ENCODE results near the gene BPIFA1. TPM values are rescaled to one million over a fixed set of nuclear protein-coding genes. Genes with fewer than 3 reads are reported as not detected.

Gene BPIFA1
- polyA plus RNA-seq, 4 donors, result not detected

DNA sequence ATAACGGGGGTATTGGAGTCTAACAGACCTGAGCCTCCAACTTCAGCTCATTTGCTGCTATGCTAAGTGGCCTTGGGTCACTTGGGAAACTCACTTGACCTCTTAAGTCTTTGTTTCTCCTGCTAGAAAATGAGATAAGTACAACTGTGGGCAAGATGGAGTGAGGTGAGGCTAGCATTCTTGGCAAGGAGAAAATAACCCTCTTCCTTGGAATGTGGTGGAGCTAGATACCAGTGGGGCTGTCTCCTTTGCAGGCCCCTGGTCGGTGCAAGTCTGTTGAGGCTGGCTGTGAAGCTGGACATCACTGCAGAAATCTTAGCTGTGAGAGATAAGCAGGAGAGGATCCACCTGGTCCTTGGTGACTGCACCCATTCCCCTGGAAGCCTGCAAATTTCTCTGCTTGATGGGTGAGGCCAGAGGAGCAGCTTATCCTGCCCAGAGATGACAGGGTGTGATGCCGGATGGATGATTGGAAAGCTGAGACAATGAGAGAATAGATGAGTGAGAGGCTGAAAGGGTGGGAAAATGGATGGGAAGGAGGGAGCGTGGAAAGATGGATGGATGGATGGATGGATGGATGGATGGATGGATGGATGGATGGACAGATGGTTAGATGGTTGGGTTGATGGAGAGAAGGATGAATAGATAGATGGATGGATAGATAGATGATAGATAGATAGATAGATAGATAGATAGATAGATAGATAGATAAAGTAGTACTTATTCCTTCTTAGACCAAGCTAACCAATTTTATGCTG is 4.4 kb downstream of the BPIFA1 start:
- DNase-seq (ENCODE audit: low read depth in 4 of 4, low spot score in 3 of 4), result no peak

DNA sequence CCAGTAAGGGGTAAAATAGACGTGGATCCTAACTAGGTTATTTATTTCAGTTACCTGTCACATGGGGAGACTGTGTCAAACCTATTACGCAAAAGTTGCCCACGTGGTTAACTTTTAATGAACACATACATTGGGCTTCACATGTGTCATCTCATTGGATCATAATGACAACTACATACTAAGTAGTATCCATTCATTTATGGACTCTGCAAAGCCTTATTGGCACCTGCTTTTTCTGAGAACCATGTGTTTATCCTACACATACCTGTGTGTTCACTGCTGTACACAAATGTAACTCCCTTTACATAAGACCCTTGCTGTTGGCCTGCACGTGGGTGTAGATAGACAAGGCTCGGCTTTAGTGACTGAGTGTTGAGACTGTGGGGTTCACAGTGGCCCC is 5.1 kb downstream of the BPIFA1 start:
- no peak for DNase-seq (ENCODE audit: low read depth in 4 of 4, low spot score in 3 of 4)

DNA sequence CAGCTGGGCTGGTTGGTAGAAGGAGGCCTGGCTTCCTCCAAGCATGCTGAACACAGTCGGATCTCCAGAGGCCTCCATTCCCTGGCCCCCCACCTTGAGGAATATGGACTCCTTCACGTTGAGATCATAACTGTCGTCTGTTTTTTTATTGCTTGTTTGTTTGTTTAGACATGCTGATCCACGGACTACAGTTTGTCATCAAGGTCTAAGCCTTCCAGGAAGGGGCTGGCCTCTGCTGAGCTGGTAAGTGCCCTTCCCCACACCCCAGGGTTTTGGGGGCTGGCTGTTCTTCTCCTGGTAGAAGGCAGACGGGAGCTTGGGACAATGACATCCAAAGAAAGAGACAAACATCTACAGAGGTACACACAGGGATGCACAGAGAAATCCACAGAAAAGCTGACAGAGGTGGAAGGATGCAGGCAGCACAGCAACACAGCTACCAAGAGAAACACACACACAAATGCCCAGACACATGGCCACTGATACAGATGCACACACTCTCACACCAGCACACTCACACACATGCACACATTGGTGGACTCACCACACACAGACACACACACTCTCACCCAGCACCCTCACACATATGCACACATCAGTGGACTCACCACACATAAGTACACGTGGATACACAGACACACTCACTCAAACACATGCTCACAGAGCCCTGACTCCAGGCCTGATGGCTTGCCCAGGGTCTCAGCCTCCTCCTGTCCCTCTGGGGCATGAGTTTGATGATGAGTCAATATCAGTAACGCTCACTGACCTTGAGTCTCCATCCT is 6.7 kb downstream of the BPIFA1 start:
- DNase-seq (ENCODE audit: low read depth in 4 of 4, low spot score in 3 of 4), result no peak

DNA sequence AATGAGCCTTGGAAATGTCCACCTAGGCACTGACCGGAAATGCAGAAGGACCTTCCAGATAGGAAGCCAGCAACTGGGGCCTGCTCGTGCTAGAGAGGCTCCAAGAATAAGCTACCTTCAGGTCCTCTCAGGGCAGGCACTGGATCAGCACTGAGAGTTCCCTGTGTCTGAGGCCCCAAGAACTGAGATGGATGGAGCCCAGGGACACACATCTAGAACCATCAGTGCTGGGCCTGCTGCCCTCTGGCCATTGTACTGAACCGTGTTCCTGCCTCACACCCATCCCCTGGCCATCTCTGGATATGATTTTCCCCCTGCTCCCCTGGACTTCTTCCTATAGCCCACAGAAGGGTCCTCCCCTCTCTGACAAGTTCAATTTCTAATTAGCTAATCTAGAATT is 10.3 kb downstream of the BPIFA1 start:
- no peak for DNase-seq (ENCODE audit: low read depth in 4 of 4, low spot score in 3 of 4)

DNA sequence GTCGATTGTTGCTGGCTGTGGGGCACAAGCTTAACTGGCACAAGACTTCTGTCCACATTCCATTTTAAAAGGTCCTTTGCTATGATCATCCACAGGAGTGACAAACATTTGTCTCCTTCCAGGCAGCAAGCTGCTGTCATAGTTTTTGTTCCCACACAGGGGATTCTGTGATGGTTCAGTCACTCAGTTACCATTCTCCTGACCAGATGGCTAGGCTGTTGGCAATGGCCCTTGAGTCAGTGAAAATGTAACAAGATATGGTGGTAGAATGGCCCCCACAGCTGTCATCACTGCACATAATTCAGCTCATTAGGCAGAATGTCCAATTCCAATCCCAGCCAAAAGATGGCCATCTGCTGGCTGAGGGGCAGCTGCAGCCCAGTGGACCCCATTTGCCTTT is 13.7 kb downstream of the BPIFA1 start:
- DNase-seq (ENCODE audit: low read depth in 4 of 4, low spot score in 3 of 4), result no peak

DNA sequence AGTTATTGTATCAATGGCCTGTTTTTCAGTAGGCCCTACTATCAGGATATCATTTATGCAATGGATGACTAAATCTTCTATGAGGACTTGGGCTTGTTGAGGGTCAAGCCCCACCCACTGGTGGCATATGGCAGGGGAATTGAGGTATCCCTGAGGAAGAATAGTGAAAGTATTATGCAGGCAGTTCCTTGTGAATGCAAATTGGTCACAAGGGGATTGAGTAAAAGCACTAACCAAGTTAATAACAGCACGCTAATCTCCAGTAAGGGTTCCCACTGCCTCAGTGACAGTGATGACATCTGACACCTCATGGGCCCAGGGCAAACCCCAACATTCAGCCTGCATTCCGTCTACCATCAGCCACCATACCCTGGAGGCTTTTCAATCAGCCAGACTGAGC is 14.9 kb downstream of the BPIFA1 start:
- DNase-seq (ENCODE audit: low read depth in 4 of 4, low spot score in 3 of 4), result no peak

DNA sequence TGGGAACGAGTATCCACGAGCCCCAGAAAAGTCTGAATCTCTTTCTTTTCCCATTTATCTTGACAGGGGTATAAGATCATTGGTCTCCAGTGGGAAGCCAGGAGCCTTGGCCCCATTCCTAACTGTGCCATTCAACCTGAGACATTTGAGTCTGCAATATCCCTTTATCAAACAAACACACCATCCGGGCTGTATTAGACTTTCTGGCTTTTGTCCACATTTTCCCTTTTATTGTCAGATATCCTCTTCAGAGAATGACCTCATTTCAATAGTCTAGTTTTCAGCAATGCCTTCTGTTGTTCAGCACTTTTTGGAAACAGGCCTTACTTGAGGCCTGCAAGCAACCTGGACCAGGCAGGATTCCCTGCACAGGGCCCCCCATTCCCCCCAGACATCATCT is 15.7 kb downstream of the BPIFA1 start:
- no peak for DNase-seq (ENCODE audit: low read depth in 4 of 4, low spot score in 3 of 4)

DNA sequence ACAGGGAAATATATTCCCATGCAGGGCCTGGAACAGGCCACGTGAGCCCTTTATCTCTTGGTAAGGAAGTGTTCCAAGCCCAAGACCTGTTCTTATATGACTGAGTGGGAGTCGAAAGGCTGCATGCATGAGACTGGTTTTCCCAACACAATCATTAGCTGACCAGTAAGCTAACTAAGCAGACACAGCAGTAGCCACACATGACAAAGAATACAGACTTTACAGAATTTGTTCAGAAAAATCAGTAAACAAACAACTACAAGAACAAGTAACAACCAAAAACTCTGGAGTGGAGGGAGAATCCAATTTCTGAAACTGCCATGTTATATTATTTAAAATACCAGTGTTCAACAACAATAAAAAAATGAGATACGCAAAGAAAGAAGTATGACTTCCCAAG is 16.7 kb downstream of the BPIFA1 start:
- DNase-seq (ENCODE audit: low read depth in 4 of 4, low spot score in 3 of 4), result no peak

DNA sequence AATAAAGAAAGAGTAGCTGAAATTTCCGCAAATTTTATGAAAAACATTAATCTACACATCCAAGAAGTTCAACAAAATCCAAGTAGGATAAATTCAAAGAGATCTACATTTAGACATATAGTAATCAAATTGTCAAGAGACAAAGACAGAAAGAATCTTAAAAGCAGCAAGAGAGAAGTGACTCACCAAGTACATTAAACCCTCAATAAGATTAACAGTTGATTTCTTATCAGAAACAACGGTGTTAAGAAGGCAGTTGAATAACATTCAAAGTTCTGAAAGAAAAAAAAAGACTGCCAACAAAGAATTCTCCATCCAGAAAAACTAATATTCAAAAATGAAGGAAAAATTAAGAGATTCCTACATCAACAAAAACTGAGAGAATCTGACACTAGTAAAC is 19.2 kb downstream of the BPIFA1 start:
- DNase-seq (ENCODE audit: low read depth in 4 of 4, low spot score in 3 of 4), result no peak

DNA sequence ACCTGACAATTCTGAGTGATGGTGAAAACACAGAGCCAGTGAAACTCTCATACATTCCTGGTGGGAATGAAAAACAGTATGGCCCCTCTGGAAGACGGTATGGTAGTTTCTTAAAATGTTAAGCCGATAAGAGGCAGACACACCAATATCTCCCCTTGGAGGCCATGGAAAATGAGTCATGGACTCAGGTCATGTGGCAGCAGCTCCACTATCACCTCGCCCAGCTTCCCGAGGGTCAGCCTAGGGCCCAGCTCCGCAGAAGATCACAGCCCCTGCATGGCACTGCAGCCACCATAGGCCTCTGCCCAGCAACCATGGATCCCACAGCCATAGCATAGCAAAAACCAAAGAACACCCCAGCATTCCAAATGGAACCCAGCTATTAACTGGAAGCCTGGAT is 21.4 kb downstream of the BPIFA1 start:
- no peak for DNase-seq (ENCODE audit: low read depth in 4 of 4, low spot score in 3 of 4)

DNA sequence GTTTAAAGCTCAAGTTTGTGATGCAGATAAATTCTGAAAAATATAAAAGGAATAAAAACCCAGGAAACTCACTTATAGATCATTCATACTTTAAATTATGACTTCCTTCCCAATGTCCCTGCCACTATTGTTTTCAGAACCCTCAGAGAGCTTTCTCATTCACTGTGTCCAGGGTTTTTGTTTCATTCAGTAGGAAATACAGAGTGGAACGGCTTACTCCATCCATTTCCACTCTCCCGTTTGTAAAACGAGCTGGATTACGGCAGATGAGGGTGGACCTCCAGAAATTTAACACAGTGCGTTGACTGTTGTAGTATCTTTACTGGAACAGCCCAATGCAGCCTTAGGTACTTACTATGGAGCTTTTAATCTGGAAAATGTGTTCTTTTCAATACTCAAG is 23.6 kb downstream of the BPIFA1 start:
- no peak for DNase-seq (ENCODE audit: low read depth in 4 of 4, low spot score in 3 of 4)

DNA sequence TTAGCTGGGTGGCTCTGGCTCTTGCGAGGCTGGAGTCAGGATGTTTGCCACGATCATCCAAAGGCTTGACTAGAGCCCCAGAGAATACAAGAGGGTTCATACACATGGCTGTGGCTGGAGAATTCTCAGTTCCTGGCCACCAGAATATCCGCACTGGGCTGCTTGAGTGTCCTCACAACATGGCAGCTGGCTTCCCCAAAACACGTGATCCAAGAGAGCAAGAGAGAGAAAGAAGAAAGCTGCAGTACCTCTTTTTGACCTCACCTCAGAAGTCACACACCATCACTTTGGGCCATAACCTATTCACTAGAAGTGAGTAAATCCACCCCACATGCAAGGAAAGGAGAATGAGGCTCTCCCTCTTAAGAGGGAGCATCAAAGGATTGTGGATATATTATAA is 25.7 kb downstream of the BPIFA1 start:
- DNase-seq (ENCODE audit: low read depth in 4 of 4, low spot score in 3 of 4), result no peak

DNA sequence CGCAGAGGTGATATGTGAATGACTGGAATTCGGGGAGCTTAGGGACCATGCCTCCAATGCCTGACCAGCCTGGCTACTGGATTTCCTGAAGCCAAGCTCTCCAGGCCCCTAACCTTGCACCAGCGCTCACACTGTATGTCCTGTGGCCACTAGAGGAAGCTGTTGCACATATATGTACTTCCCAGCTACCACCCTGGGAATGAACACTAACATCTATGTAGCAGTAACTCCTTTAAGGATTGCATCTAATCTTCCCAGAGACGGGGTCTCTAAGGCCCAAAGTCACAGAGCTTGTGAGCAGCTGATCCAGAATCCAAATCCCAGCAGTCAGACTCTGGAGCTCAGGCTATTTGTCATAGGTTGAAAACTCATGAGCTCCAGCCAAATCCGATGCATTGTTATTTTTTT is 26.9 kb downstream of the BPIFA1 start:
- DNase-seq (ENCODE audit: low read depth in 4 of 4, low spot score in 3 of 4), result peak in 3 of 4 donors; percentile 16 to 39 (median 32)

DNA sequence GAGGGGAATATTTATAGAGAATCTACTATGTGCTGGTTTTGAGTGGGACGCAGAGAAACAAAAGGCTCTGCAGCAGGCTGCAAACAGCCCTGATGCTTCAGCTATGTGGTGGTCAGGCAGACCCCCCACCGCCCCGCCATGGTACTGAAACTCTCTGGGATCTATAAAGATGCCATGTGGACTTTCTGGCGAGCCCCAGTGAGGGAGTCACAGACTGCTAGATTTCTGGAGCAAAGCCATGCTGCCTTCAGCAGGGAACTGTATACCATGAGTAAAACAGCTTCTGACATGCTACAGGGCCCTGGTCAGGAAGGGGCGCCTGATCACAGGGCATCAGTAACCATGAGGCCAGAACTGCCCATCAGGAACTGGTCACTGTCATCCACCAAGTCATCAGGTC is 28.0 kb downstream of the BPIFA1 start:
- no peak for DNase-seq (ENCODE audit: low read depth in 4 of 4, low spot score in 3 of 4)

DNA sequence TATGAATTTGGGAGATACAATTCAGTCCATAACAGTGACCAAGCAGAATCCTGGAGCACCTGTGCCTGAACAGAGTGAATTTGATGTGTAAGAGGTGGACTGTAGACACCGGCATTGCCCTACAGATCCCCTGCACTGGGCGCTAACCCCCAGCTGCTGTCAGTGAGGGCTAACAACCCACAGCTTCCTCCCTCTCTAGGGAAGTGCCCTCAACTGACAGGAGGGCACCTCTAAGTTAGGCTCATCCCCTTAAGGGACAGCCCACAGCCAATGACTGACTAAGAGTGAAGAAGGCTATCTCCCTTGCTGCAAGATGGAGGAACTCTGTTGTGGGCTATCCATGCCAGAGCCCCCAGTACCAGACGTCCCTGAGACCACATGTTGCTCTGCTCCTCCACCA is 31.9 kb downstream of the BPIFA1 start:
- no peak for DNase-seq (ENCODE audit: low read depth in 4 of 4, low spot score in 3 of 4)

DNA sequence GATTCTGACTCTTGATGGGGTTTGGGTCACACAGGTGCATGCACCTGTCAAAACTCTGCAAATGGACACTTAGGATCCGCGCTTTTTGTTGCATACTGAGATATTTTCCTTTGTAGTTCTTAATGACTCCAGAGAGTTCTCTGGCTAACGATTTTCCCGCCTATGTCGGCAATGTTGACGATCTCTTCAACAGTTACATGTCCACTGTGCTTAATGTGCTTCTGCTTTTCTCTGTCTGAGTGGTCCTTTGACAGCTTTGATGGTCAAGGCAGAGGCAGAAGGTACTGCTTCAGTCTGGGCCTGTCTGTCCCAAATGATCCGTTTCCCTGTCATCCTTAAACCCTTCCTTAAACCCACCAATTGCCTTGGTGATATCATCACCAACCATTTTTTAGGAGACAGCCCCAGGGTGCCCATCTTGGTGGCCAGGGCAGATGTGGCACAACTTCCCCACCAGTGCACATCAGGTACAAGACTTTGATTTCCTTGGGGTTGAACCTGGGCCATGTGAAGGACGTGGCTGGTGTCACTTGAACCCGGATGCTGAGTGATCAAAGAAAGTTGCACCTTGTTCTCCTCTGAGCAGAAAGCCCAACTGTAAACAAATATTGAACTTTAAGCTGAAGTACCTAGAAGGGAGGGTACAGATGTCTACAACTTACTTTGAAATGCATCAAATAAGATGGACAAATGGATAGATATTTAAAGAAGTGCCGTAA is 36.5 kb downstream of the BPIFA1 start:
- no peak for DNase-seq (ENCODE audit: low read depth in 4 of 4, low spot score in 3 of 4)

DNA sequence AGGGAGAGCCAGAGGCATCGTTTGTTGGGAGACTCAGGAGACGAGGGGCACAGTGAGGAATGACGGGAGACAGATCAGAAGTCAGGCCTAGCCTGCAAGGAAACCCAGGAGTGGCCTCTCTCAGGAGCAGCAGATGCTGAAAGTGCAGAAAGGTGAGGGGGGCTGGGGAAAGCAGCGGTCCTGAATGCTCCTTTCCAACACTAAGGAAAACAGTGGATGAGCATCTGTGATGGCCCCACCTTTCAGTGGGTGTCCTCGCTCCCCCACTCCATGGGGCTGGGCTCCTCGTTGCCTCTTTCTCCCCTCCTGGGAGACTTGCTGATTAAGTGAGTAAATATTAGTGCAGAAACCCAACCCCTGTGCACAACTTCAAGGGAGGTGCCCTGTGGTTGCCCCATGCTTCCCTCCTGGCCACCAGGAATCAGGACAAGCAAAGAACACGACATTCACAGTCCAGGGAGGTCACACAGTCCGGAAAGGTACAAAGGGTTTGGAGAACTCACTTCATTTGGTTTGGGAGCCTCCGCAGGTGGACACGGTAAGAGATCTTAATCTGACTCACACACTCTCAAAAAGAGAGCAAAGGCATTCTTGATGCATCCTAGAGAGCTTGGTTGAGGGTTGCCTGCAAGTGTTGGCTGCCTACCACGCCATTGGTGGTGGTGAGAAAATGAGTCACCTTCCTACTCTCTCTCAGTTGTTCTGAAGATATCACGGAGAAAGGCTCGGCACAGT is 37.5 kb downstream of the BPIFA1 start:
- no peak for DNase-seq (ENCODE audit: low read depth in 4 of 4, low spot score in 3 of 4)

DNA sequence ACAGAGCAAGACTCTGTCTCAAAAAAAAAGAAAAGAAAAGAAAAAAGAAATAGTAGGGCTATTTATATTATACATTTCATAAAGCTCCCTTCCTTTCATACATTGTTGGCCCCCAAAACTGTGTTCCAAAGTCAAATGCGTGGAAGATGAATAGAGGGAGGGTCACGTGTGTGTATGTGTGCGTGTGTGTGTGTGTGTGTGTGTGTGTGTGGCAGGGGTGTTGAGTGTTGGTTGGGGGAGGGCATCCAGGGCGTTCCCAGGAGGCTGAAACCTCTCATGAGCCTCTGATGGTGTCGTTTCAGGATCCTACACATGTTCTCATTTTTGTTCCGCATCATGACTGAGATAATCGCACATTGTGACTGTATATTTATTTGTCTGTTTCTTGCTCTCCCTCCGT is 39.4 kb downstream of the BPIFA1 start:
- DNase-seq (ENCODE audit: low read depth in 4 of 4, low spot score in 3 of 4), result no peak

DNA sequence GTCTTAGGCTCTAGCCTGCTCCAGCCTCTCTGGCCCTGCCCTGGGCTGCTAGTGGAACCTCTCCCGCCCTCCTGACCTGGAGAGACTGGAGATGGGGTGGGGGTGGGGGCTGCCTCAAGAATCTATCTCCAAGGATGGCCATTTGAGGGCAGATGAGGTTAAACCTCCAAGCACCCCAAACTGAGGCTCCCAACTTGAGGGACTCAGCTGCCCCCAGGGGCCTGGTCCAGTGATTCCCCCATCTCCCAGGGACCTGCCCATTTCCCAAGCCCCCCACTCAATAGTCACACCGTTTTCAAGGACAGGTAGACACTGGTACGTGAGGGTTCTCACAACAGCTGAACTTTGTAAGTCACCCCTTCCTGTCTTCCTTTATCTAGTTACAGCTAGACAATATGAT is 40.1 kb downstream of the BPIFA1 start:
- no peak for DNase-seq (ENCODE audit: low read depth in 4 of 4, low spot score in 3 of 4)

DNA sequence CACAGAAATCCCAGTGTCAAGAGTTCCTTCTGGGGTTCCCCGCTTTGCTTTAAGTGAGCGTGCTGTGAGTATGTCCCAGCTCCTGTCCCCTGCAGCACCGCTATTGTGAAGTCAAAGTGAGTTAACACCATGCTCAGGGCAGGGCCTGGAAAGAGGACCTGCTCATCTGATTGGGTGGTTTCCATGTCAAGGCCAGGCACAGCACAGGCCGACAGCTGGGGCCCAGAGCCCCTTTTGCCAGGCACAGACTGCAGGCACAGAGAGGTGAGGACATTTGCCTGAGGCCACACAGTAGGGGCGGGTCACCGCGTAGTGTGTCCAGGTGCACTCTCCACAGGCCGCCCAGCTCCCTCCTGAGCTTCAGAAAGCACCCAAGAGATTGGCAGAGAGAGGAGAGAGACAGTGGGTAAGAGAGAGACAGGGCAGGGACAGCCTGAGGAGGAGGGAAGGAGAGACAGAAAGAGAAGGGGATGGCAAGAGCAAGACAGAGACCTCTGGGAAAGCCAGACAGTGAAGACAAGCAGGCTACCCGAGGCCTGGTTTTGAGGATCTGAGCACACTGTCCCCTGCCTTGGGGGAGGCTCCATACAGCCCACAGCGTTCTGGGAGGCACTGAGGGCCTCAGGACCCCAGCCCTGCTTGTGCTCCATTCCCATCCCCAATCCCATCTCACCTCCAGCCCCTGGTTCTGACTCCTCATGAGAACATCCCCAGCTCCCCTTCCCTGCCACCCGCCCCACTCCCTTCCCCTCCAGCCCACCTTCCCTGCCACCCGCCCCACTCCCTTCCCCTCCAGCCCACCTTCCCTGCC is 40.7 kb downstream of the BPIFA1 start:
- no peak for DNase-seq (ENCODE audit: low read depth in 4 of 4, low spot score in 3 of 4)

Measured in left renal pelvis (tissue), 4 donors.